Measurements from ENCODE around the gene CCDC74A. TPM values are rescaled to one million over a fixed set of nuclear protein-coding genes. Genes with fewer than 3 reads are reported as not detected.
"Not testable (repeated sequence)": the region's sequence is repeated elsewhere in the genome, so short reads cannot be mapped to it uniquely, and the experiment has no call there.

Gene CCDC74A
- total RNA-seq, 1 experiment from 2014 or later: 10.4 TPM

- not testable (repeated sequence) for DNase-seq (ENCODE audit: low read depth)
These were observed 1.5 kb downstream of the CCDC74A start for GRCh38 chr2:131528981-131529863.

GRCh38 chr2:131529864-131530445 lies 2.3 kb downstream of the CCDC74A start:
- not testable (repeated sequence) for DNase-seq (ENCODE audit: low read depth)

- DNase-seq (ENCODE audit: low read depth): not testable (repeated sequence)
These were observed 3.1 kb downstream of the CCDC74A start for GRCh38 chr2:131530626-131531344.

GRCh38 chr2:131531547-131532185 lies 4.0 kb downstream of the CCDC74A start:
- not testable (repeated sequence) for DNase-seq (ENCODE audit: low read depth)

- DNase-seq (ENCODE audit: low read depth): not testable (repeated sequence)
These were observed 5.3 kb downstream of the CCDC74A start for GRCh38 chr2:131532723-131533608.

- DNase-seq (ENCODE audit: low read depth): not testable (repeated sequence)
These were observed 6.1 kb downstream of the CCDC74A start for GRCh38 chr2:131533609-131534316.

- DNase-seq (ENCODE audit: low read depth): not testable (repeated sequence)
These were observed 6.6 kb downstream of the CCDC74A start for GRCh38 chr2:131534317-131534672.

GRCh38 chr2:131534965-131535364 lies 7.3 kb downstream of the CCDC74A start:
- not testable (repeated sequence) for DNase-seq (ENCODE audit: low read depth)

- no peak for DNase-seq (ENCODE audit: low read depth)
These were observed 7.8 kb downstream of the CCDC74A start for GRCh38 chr2:131535526-131535925.

GRCh38 chr2:131535951-131536826 lies 8.5 kb downstream of the CCDC74A start:
- peak; percentile 58 for DNase-seq (ENCODE audit: low read depth)

GRCh38 chr2:131536841-131537240 lies 9.2 kb downstream of the CCDC74A start:
- not testable (repeated sequence) for DNase-seq (ENCODE audit: low read depth)

- DNase-seq (ENCODE audit: low read depth): not testable (repeated sequence)
These were observed 11.2 kb downstream of the CCDC74A start for GRCh38 chr2:131538856-131539255.

GRCh38 chr2:131542438-131543384 lies 15.0 kb downstream of the CCDC74A start:
- no peak for DNase-seq (ENCODE audit: low read depth)

GRCh38 chr2:131543385-131543891 lies 15.8 kb downstream of the CCDC74A start:
- DNase-seq (ENCODE audit: low read depth): no peak

GRCh38 chr2:131544006-131544812 lies 16.5 kb downstream of the CCDC74A start:
- DNase-seq (ENCODE audit: low read depth): not testable (repeated sequence)

- not testable (repeated sequence) for DNase-seq (ENCODE audit: low read depth)
These were observed 17.1 kb downstream of the CCDC74A start for GRCh38 chr2:131544813-131545165.

GRCh38 chr2:131552871-131553270 lies 25.2 kb downstream of the CCDC74A start:
- DNase-seq (ENCODE audit: low read depth): no peak
